ENCODE data around the gene MAP1LC3B2.

MAP1LC3B2 gene

DNA sequence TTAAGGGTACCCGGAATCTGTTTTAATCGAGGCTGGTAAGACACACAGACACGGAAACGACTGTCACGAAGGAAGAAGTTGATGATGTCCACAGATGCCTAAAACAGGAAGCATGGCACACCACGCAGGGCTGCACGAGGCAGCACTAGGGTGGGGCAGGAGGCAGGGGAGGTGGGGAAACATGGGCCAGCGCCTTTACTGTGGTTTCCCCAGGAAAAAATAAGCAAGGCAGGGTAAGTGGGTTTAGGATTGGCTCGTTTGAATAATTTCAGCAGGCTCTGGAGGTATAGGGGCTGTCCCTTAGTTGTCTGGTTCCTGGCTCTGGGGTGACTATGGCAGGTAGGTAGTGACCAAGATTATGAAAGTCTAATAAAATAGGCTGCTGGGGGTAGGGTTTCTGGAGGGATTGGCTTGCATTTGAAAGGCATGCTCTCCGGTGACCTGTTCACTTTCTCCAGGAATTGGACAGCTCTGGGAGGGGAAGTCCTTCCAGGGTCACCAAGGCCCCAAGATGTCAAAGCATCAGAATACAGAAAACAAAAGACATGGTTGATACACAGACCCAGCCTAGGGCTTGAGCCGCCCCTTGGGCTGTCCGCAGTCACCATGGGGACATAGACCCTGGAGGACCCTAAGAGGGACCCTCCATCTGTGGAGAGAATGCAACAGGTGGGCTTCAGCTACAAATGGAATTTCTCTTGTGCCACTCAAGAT is 35.3 kb downstream of the MAP1LC3B2 start:
- DNase-seq (ENCODE audit: low read depth in 2 of 2): peak; percentile 2 to 13

DNA sequence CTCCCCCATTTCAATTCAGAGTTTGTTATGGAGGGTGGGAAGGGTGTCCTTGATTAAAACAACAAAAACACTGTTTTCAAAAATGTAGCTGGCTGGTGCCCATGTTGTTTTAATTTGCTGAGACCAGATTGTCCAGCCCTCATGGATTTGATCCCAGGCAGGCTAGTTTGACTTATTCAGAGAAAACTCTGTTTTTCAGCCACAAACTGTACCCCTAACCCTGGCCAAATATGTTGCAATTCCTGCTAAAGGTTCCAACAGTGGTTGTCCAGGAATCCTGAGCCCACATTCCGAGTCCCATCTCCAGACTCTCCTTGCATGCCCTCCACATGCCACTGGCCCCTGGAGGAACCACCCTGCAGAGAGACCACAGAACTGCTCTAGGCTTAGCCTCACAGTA is 36.0 kb downstream of the MAP1LC3B2 start:
- no peak for DNase-seq (ENCODE audit: low read depth in 2 of 2)

- no peak for DNase-seq (ENCODE audit: low read depth in 2 of 2)
Observed at GRCh38 chr12:116595672-116596071, 36.5 kb downstream of the MAP1LC3B2 start.

DNA sequence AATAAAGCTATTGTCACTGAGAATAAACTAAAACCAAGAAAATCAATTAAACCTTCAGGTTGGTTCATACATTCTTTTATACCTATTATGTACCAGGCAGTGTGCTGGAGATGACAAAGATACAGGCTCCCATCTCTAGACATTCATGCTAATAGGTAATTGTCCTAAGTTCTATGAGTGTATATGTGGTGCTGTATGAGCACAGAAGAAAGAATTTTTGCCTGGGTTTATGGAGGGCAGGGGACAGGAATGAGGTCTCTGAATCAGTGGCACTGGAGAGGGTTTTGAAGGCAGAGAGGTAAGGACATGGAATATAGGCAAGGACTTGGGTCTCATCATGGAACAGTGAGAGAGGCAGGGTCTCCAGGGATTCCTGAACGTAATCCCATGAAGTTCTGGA is 38.7 kb downstream of the MAP1LC3B2 start:
- DNase-seq (ENCODE audit: low read depth in 2 of 2): no peak

GRCh38 chr12:116598311-116599284 is 39.4 kb downstream of the MAP1LC3B2 start:
- no peak for DNase-seq (ENCODE audit: low read depth in 2 of 2)

DNA sequence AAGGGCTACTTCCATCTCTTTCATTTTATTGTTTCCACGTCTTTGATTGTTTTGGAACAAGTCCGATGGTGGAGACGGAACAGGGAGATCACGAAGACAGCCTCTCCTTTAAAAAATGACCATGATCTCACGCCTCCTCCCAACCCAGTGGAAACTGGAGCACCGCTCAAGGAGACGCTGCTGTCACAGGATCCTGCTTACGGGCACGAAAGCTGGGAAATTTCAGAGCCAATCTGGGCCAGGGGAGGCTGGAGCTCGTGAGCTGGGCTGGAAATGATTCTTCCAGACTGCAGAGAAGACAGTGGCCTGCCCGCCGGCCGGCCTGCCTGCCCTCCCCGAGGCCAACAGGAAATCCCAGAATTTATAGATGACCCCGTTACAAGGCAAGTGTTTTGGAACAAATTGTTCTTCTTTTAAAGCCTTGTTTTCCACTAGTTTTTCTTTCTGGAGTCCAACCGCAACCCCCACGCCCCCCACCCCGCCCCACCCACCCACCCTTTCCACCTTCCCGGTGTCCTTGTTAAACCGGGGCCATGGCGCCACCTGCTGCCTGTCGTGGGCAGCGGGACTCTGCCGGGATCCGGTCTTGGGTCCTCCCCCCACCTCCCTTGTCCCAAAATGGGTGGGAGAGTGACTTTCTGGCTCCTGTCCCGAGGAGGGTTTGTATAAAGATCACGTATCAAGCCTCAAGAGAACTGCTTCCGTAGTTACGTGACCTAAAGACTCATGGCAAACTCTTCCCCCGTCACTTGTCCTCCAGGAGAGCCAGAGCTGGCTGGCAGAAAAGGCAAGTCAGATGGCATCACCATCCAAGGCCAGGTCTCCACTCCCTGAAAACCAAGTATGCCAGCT is 40.3 kb downstream of the MAP1LC3B2 start:
- peak; percentile 53 to 63 for DNase-seq (ENCODE audit: low read depth in 2 of 2)

- DNase-seq (ENCODE audit: low read depth in 2 of 2): no peak
Observed at GRCh38 chr12:116600959-116601918, 42.1 kb downstream of the MAP1LC3B2 start.

DNA sequence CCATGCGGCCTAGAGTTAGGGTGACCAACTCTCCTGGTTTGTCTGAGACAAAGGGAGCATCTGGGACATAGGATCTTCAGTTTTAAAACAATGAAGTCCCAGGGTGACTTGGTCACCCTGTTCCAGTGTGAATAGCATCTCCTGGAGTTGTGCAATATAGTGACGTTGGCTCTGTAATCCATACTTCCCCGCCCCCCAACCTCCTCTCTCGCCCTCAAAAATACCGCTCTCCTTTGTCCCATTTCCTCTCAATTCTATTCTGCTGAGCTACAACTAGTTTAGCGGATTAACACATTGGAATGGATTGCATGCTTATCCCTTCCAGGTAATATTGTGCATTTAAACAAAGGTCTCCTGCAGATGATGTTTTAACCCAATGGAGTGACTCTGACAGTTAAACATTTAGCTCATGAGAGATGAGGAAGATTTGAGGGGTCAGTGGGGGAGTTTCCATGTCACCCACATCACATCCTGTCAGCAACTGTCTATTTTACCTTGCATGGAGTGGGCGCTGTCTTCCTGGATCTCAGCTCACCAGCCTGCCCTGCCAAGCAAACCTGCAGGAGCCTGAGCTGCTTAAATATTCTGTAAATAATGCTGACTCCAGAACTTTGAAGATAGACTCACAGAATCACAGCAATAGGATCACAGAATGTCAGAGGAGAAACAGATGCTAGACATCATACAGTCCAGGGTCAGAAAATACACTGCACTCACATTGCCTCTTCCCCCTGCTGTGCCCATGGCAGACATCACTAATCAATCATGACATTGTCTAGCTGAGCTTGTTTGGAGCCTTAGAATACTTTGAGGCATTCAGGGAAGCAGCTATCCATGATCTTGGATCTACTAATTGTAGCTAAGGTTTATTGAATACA is 43.0 kb downstream of the MAP1LC3B2 start:
- no peak for DNase-seq (ENCODE audit: low read depth in 2 of 2)

GRCh38 chr12:116603546-116604177 is 44.5 kb downstream of the MAP1LC3B2 start:
- DNase-seq (ENCODE audit: low read depth in 2 of 2): no peak

DNA sequence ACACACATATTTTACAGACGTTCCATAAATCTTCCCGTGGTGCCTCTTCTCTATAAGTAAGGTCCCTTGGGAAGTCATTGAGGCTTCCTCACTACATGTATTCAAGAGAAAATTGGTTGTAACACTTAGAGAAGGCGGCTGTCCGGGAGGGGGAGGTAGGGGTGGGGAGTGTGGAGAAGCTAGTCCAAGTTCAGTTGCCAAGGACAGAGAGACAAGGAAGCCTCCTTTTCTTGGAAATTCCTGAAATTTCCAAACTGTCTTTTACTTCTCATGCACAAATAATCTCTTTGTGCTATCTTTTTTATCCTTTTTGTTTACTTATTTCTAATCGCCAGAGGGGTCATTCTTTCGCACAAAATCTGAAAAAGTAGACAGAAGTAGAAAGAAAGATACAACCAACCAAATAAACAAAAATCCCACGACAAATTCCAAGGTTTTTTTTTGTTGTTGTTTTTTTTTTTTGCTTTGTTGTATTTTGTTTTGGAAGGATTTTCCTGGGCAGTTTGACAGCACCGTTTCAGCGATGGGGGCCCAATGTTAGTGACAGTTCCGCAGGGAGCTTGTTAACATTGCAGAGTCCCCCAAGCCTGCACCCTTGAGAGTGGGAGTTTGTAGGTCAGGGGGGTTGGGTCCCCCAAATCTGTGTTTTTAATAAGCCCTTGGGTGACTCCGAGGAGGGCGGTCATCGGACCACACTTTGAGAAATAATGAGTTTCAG is 45.2 kb downstream of the MAP1LC3B2 start:
- DNase-seq (ENCODE audit: low read depth in 2 of 2): no peak

DNA sequence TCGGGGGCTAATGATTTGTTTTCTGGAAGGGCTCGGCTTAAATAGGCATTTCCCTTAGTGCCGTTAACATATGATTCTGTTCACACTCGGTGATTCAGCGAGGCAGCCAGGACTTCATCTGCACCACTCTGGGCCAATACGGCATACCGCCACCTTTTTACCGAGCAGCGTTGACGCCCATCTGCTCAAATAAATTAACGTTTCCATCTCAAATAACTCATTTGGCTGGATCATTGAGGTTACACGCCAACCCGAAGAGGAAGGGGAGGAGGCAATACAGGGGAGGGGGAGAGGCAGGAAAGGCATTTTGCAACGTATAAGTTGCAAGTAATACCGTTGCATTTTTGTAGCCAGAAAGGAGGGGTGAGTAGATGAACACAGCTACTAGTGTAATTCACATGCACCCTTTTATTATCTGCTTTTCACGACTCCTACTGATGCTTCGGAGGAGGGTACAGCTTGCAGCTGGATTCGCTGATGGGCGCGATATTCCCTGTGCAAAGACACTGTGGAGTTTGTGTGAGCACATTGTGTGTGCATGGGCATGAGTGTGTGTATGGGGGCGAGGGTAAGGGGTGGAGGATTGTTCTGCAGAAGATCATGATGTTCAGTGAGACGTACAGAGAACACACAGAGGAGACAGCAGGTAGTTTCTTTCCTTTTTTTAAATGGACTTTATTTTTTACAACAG is 45.9 kb downstream of the MAP1LC3B2 start:
- DNase-seq (ENCODE audit: low read depth in 2 of 2): no peak

DNA sequence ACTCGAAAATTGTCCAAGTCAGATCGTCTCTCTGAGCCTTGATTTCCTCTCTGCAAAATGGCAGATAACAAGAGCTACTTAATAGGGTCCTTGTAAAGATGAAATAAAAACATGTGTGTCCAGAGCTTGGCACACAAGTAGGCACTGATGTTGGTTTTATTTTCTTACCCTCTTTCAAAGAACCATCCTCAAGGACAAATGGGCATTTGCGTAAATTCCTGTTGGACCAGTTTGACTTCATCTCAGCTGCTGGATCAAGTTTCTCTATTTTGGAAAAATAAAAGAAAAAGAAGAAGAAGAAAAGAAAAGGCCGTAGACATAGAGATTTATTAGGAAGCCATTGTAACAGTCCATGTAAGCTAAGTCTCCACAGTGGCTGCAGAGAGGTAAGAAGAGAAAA is 47.2 kb downstream of the MAP1LC3B2 start:
- no peak for DNase-seq (ENCODE audit: low read depth in 2 of 2)

DNA sequence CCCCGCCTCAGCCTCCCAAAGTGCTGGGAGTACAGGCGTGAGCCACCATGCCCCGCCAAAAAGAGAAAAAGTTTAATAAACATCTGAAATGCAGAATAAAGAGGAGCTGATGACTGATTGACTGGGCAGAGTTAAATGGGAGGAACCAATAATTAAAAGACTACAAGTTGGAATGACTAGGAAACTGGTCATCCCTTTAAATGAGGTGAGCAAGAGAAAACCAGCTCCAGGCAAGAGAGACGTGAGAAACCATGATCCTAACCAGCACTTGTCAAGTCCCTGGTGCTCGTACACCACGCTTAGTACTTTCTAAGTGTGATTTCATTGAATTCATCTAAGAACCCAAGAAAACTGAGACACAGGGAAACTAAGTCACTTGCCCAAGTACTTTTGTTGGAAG is 47.9 kb downstream of the MAP1LC3B2 start:
- DNase-seq (ENCODE audit: low read depth in 2 of 2): no peak

GRCh38 chr12:116609319-116610114 is 50.3 kb downstream of the MAP1LC3B2 start:
- DNase-seq (ENCODE audit: low read depth in 2 of 2): peak in 1 of 2 donors; percentile 6

DNA sequence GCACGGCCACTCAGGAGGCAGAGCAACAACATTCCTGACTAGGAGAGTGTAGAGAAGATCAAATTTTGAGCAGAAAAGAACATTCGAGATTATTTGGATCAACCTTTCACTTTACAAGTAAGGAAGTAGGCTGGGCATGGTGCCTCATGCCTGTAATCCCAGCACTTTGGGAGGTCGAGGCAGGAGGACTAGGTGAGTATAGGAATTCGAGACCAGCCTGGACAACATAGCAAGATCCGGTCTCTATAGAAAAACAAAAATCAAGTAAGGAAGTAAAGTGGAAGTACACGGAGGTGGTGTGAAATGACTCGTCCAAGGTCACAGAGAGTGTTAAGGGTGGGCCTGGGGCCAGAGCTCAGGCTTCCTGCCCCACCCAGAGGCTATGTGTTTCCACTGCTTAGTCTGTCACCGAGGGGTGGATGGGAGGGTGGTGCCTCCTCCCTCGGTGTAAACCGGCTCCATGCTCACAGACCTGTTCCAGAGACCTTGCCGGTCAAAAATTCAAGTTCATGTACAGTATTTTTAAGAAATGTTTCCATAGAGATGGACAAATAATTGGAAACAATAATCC is 51.9 kb downstream of the MAP1LC3B2 start:
- no peak for DNase-seq (ENCODE audit: low read depth in 2 of 2)

DNA sequence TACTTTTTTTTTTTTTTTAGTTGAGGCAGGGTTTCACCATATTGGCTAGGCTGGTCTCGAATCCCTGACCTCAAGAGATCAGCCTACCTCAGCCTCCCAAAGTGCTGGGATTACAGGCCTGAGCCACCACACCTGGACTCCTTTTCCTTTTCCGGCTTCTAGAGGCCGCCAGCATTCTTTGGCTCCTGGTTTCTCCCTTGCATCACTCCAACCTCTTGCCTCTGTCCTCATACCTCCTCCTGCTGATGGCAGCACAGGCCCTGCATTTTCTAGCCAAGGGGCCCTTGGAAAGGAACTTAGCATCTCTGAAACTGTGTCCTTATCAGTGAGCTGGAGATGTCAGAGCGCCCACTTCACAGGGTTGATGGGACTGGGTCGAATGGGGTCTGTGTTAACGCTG is 53.3 kb downstream of the MAP1LC3B2 start:
- DNase-seq (ENCODE audit: low read depth in 2 of 2): no peak

DNA sequence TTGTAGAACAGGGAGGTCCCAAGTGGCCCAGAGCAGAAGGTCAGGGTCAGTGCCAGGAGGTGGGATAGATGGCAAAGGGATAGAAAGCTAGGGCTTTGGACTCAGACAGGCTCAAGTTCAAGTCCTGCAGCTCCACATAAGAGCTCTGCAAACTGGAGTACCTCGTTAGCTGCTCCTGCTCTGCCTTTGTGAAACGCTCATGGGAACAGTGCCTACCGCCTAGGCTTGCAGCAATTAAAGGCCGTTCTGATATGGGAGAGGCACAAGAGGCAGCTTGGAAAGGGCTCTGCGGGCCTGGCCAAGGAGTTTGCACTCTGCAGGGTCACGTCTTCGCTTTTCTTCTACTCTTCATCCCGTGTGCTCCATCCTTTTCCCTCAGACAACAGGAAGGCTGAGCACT is 54.1 kb downstream of the MAP1LC3B2 start:
- no peak for DNase-seq (ENCODE audit: low read depth in 2 of 2)

All from stimulated activated CD4-positive, alpha-beta T cell treated with anti-CD3 and anti-CD28 coated beads, Interleukin-1b, Interleukin-23, amount 100 ng/mL, for 4 hours (primary cell).